HG02943 (cell line): ENCODE results near the gene CERS3.
"Not testable (repeated sequence)": the region's sequence is repeated elsewhere in the genome, so short reads cannot be mapped to it uniquely, and the experiment has no call there.

Source experiments
- ATAC-seq: cut with Tn5 transposase; IDR thresholded peaks from one replicate; pipeline ENCODE4 v1.9.1; 2021; ENCODE audit warnings: mild to moderate bottlenecking, low read depth, moderate library complexity; ENCODE audit not compliant: unreplicated experiment

CERS3 gene

DNA sequence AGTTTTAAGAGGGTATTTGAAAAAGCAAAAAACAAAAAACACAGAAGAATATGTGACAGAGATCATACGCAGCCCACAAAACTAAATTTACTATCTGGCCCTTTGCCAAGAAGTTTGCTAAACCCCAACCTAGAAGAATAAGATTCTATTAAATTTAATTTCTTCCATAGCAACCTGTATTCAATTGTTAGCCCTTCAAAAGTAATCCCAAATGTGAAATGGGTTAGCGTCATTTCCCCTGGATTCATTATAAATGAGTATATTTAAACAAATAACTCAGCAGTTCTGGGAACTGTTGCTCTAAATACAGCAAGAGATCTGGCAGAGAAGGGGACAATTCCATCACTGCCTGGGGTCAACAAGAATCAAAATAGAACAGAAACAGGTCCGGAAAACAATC lies 56.8 kb downstream of the CERS3 start:
- no peak for ATAC-seq

DNA sequence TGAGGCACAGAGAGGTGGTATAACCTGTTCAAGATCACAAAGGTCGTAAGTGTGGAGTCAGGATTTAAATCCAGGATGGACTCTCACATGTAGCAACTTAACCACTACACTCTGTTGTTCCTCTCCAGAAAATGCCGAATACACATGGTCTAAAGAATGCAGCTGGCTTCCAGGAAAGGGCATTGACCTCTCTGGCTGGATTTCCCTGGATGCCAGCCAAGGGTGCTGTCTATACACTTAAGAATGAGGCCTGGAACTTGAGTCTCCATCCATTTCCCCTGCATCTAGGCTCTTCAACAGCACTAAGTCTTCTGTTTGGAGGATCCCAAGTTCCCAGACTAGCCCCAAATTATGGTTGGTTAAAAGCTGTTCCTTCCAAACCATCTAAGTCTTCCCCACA lies 60.5 kb downstream of the CERS3 start:
- ATAC-seq, result no peak

DNA sequence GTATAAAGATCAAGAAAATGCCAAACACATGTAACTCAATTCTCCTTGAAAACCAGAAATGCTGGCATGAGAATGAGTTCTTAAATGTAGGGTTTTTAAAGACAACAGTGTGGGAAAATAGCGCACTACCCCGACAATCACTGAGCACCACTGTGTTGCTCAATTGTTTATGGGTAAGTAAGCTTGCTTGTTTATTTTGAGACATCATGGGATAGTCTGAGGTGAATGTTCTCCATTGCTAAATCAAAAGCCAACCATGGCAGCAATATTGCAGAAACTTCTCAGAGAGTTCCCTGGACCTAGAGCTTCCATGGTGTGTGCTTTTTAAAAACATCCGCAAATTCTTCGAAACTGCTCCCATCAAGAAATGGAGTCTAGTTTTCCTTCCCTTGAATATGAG lies 62.7 kb downstream of the CERS3 start:
- no peak for ATAC-seq

DNA sequence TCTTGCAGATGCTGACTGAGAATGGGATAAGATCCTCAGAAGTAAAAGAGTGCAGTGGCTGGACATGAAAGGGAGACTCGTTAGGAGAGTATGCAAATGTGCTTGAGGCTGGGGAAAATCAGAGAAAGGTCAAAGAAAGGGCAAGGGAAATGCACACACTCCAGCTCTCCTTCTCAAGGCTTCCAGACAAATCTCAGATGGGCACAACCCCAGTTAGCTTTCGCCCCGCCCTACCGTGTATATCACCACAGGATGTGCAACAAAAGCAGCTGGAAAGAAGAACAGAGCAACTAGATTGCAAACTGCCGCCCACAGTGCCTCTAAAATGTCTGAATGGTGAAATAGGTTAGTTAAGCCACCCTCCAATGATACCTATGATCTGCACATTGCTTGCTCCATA lies 63.9 kb downstream of the CERS3 start:
- no peak for ATAC-seq

DNA sequence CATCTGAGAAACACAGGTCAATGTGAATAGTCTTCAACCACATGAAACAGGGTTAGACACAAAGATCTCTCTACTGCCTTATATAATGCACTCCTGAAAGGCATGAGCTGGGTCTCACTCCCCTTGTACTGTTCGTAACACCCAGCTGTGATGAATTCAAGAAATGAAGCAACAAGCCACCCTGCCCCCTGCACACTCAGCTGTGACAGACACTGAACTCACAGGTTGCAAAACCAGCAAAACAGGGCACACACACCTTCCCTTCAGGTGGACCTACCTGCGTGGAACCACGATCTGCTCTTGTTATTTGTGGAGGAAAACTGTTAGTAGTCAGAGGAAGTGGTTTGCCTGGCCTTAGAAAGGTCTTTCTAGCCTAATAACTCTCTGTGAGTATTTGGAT lies 64.5 kb downstream of the CERS3 start:
- no peak for ATAC-seq

DNA sequence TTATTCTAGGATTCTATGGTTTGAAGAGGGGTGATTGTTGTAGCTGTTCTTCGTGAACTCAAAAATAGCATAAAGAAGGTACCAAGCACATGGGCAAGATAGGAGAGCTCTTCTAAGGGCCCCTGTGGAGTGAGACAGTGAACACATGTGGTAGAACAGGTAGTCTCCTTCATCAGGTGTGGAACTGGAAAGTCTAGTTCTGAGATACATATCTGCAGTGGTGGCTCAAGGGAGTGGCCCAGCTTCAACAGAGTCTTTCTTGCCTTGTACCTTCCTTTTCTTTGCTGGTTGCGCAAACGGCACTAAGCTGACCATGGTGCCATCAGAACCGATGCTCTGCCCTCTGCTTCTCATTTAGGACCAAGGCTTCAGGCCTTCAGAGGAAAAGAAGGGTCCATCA lies 65.2 kb downstream of the CERS3 start:
- ATAC-seq, result no peak

DNA sequence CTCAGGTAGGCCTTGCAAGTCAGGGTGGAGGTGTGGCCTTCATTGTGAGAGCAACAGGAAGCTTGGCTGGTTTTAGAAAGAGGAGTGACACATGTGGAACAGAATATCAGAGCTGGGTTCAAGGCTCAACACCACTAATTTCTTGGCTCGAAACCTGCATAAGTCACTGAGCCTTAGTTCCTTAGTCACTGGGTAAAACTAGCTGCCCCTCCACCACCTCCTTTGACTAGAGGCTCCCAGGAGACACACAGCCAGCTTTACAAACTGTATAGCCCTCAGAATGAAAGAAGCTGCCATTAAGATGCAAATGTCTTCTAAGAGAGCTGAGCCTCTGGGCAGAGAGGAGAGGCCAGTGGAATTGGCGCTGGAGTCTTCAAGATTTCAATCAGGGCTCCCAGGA lies 67.7 kb downstream of the CERS3 start:
- no peak for ATAC-seq

DNA sequence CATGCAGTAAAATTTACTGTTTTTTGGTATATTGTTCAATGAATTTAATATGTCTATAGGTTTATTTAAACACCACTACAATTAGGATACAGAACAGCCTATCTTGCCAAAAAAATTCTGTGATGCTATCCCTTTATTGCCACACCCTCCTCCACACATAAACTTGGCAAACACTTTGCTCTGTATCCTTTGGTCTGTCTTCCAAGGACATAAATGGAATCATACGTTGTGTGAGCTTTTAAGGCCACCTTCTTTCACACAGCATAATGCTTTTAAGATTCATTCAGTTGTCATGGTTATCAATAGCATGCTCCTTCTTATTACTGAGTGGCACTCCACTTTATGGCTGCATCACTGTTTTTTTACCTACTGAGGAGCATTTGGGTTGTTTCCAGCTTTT lies 71.5 kb downstream of the CERS3 start:
- ATAC-seq, result no peak

DNA sequence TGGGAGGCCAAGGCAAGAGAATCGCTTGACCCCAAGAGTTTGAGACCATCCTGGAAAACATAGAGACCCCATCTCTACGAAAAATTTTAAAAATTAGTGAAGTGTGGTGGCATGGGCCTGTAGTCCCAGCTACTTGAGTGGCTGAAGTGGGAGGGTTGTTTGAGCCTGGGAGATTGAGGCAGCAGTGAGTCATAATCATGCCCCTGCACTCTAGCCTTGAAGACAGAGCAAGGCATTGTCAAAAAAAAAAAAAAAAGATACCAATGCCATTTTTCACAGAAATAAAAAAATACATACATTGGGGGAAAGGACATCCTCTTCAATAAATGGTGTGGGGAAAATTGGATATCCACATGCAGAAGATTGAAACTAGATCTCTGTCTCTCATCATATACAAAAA lies 74.6 kb downstream of the CERS3 start:
- no peak for ATAC-seq

DNA sequence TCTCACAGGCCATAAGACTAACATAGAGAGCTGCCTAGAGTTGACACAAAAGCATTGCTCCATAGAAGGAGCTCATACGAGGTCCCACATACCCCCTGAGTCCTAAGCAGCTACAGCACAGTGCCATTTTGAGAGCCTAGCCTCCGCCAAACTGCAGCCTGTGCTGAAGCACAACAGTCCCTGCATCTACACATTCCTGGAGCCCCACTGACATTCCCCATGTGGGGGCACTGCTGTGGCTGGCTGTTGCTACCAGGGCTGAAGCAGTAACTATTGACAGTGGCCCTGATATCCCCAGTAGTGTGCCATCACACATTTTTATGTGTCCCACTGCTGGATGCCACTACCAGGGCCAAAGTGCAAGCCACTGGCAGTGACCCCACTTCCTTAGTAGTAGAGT lies 80.3 kb downstream of the CERS3 start:
- no peak for ATAC-seq

DNA sequence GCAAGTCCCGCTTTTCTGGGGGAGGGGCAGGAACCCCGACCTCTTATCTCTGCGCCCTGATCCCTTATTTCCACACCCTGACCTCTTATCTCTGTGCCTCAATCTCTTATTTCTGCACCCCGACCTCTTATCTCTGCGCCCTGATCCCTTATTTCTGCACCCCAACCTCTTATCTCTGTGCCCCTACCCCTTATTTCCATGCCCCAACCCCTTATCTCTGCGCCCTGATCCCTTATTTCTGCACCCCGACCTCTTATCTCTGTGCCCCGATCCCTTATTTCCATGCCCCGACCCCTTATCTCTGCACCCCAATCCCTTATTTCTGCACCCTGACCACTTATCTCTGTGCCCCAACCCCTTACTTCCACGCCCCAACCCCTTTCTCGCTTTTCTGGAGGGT lies 87.7 kb downstream of the CERS3 start:
- not testable (repeated sequence) for ATAC-seq

DNA sequence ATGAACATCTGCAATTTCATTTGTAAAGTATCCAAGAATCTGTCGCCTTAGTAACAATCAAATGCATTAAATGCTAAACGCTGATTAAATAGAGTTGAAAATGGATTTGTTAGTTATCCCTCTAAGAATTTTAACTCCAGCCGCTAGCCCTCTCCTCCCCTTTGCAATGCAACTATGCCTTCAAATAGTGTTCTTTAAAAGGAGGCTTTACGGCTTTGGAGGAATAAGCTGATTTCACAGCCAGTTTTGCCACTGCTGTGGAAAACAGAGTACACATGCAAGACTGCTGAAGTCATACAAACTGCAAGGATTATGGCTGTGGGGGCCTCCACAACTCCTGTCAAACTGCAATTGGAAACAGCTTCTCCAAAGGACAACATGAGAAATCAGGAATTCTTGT lies 89.2 kb downstream of the CERS3 start:
- ATAC-seq, result no peak

DNA sequence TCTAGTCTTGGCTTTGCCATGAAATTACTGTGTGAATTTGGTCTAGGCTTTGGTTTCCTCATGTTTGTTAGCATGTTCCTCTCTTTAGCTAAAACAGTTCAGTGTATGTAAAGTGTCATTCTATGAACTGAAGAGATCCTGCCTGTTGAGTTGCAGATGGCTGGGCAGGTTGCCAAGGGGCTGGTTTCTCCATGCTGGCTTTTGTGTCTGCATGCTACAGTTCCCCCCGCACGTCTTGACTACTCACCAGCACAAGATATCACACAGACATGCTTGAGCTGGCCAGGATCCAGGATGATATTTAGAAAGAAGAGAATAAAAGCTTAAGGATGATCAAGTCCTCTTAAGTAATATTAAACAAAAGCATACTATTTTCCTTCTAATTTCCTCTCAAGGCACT lies 90.2 kb downstream of the CERS3 start:
- ATAC-seq, result no peak

DNA sequence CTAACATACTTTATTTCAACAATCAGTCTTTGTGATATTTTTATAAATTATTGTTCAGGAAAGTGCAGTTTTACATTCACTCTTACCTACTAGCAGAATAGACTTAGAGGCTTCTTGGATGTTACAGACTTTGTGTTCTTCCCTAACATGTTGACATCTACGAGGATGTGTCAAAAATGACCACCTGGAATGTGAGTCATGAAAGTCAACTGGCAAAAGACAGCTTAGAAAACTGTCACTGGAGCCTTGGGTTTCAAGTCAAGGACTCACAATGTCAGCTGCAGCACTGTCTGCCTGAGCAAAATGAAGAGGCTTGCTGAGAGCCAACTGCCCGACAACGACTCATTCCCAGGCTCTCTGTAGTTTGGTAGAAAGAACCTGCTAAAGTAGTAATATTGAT lies 91.5 kb downstream of the CERS3 start:
- ATAC-seq, result no peak

DNA sequence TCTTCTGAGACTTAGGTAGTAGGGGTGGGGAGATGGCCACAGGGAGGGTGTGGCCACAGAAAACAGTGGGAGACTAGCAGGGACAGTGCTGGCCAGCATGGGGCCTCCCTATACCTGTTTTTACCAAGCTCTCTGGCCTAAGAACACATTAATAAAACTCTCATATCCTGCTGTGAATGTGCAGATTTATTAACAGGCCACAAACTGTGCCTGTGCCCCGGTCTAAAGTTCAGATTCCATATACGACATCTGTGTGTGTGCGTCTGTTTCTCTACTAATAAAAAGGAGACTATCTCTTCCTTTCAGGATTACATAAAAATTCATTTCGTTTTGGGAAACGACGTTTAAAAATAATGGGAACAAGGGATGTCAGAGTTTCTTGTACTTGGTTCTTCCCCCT lies 94.2 kb downstream of the CERS3 start:
- ATAC-seq, result no peak

DNA sequence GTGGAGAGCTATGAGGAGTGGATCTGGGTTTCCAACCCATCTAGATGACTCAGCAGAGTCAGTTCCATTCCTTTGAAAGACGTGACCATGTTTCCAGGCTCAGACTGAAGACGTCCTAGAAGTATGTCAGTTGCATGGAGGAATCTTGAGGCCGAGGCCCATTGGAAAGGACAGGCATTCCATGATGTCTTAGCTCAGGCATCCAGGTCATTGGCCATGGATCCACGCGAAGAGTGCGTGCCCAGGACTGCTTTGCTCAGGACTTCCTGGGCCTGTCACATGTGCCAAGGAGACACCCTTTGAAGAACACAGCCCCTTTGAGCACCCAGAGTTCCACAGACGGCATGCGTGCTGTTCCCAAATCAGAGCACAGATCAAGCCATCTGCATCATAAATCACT lies 94.7 kb downstream of the CERS3 start:
- no peak for ATAC-seq

DNA sequence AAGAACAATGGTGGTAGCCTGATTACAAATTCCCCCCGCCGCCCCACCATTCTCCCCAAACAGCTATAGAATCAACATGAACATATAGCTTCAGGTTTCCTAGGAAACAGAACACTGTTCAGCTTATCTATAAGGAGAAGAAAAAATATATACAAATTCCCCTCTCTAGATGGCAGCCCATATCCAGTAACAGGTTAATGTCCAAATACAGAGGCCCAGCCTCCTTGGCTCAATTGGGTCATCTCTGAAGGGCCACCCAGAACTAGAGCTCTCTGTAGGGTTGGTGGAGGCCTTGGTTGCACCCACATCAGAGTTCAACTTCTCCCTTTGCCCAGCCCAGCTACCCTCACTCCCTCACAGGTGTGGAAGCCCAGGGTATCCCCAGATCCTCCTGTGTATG lies 95.4 kb downstream of the CERS3 start:
- ATAC-seq, result no peak

DNA sequence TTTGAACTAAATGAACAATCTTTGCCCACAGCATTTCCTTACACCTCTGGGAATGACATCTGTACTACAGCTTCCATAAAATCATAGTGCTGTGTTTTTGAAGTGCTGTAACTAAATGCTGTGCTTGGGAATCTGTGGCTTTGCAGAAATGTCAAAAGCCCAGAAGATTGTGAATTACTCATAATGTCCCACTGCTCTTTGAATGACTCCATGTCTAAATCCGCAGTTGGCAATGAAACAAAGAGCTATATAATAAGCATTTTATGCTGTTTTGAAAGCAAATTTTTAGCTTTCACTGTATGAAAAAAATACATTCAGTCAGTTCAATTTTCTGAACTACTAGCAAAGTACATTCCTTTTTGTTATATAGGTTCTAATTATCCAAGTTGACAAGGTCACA lies 98.3 kb downstream of the CERS3 start:
- ATAC-seq, result no peak

DNA sequence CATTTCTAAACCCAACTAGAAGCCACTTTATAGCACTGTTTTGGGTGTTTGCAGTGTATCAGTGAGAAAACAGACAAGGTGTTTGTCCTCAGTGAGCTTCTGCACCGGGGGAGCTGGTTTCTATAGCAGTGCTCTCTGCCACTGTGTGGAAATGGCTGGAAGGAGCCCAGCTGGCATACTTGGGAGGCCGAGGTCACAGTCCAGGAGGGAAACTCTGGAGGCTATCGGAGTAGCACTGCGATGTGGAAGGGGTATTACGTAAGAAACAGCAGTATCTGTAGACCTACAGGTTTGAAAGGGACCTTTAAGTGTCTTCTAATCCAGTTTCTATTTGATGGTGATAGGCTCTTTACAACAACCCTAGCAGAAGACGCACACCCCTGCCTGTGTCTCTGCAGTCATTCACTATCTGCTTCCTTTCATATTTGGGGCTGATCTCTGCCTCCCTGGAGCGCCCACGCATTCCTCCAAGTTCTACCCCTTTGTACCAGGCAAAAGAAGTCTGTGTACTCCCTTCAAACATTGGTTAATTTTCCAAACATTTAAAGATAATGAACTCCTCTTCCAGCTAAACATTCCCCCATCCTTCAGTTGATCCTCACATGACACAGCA lies 99.5 kb downstream of the CERS3 start:
- ATAC-seq, result no peak

DNA sequence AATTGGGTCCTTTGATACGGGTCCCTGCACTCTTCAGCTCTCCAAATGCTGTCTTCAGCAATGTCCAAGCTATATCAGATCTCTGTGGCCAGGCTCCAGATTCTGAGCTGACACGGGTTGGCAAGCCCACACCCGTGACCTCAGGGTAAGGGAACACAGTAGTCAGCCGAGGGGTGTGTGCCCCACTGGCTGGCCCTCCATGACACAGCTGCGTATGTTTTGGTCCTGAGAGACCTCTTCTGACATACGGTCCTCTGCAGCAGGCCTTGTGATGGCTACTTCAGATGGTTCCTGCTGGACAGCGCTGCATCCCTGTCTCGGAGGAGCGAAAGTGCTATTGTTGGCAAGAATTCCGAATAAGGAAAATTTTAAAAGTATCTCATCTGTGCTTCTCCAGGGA lies 101.8 kb downstream of the CERS3 start:
- ATAC-seq, result no peak

DNA sequence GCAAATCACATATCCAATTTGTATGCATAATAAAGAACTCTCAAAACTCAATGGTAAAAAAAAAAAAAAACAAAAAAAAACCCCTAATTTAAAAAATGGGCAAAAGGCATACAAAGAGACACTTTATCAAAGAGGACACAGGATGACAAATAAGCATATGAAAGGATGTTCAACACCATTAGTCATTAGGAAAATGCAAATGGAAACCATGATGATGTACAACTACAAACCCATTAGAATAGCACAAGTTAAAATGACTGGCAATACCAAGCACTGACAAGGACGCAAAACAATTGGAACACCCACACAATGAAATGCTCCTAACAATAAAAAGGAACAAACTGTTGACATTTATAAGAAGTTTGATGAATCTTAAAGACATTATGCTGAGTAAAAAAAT lies 123.6 kb downstream of the CERS3 start:
- no peak for ATAC-seq

DNA sequence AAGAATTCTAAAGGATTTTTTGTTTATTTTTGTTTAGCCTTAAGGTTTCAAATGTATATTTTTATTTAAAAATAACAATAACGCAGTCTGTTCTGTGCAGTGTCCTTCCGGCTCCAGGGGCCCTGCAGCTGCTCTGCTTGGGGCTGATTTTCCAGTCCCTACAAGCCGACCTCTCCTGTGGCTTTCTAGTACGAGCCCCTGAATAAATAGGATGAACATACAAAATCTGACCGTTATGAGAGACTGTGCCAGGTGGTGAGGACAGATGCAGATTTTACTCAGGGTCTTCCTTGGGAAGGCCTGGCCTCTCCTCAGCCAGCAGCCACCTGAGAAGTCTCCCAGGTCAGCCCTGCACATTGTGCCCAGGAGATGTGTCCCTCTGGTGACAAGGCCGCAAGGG lies 127.8 kb downstream of the CERS3 start:
- ATAC-seq, result no peak

DNA sequence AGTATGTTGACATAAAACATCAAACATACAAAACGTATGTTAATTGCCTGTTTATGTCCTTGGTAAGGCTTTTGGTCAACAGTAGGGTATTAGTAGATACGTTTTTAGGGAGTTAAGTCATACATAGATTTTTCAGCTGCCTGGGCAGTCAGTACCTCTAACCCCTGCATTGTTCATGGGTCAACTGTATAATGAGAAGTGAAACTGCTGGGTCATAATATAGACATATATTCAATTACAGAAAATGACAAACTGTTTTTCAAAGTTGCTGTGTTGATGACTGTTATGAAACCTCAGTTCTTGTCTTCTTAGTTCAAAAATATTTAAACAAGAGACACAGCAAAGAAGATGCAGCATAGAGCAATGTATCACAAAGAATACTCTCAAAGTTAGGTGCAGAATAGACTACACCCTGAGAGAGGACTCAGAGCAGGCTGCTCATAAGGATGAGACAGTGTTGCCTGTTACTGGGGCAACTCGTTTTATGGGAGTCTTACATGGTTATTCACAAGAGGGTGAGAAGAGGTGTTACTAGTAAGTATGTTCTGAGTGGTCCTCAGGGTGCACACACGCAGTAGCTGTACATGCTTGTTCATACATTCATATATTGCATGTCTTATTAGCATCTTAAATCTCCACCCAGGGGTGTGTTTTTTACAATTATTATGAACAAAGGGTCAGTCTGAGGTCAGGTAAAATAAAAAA lies 133.9 kb downstream of the CERS3 start:
- no peak for ATAC-seq
